ENCODE results near the gene CCDC141. TPM values are rescaled to one million over a fixed set of nuclear protein-coding genes. Genes with fewer than 3 reads are reported as not detected.
A peak's percentile ranks its signal among the peaks of the same experiment; 100 is the strongest.
"Not testable (repeated sequence)": the region's sequence is repeated elsewhere in the genome, so short reads cannot be mapped to it uniquely, and the experiment has no call there.

The CCDC141 gene
- total RNA-seq, 1 donor from 2014 or later, result 1.2 TPM

DNA sequence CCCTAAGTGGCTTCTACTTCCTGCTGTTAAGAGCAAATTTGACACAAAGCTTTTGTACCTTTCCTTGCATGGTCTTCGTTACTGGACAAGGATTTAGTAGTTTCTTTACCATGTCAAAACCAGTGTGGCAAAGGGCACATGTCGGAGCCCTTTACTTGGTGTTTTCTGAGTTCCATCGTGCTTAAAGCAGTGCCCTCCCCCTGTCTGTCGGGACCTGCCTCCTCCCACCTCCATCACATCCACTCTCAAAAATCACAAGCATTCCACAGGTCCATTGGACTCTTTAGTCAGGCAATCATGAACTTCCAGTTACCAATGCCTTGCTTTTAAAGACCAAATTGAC is 763 bp downstream of the CCDC141 start:
- H3K9me3 Mint-ChIP-seq, result peaks cover 6% of the 10 kb centered on the region
- no peak for DNase-seq (ENCODE audit: low spot score in 2 of 2, unreplicated experiment in 2 of 2)
- H3K27ac Mint-ChIP-seq, result peak overlapping the region; percentile 19
- TF ChIP-seq, protein P1, sequence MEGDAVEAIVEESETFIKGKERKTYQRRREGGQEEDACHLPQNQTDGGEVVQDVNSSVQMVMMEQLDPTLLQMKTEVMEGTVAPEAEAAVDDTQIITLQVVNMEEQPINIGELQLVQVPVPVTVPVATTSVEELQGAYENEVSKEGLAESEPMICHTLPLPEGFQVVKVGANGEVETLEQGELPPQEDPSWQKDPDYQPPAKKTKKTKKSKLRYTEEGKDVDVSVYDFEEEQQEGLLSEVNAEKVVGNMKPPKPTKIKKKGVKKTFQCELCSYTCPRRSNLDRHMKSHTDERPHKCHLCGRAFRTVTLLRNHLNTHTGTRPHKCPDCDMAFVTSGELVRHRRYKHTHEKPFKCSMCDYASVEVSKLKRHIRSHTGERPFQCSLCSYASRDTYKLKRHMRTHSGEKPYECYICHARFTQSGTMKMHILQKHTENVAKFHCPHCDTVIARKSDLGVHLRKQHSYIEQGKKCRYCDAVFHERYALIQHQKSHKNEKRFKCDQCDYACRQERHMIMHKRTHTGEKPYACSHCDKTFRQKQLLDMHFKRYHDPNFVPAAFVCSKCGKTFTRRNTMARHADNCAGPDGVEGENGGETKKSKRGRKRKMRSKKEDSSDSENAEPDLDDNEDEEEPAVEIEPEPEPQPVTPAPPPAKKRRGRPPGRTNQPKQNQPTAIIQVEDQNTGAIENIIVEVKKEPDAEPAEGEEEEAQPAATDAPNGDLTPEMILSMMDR (IDR thresholded peaks at IDR 0.05; ENCODE audit: unreplicated experiment), result no peak
- no peaks in the 10 kb centered on the region for H3K27me3 Mint-ChIP-seq (ENCODE audit: low read depth)
- H3K36me3 Mint-ChIP-seq, result no peaks in the 10 kb centered on the region
- H3K4me1 Mint-ChIP-seq, result peaks cover 39% of the 10 kb centered on the region
- H3K4me3 Mint-ChIP-seq, result no peak overlapping the region

DNA sequence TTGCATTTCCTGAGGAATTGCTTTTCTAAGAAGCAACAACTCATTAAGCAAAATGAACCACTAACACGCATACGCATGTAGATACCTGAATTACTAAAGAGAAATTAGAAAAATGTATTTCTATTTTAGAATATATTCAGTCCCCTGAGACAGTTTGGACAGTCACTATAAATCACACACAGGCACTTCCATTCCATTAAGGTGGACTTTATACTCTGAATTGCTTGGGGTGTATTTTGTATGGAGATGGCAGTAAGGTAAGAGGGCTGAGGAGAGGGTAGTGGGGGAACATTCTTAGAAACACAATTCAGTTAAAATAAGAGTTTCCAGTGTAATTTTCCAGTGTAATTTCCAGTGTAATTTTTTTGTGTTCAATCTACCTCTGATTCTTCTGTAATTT is 1.8 kb downstream of the CCDC141 start:
- peak overlapping the region; percentile 51 for H3K27ac Mint-ChIP-seq
- no peak overlapping the region for H3K4me3 Mint-ChIP-seq
- TF ChIP-seq, protein P1 (IDR thresholded peaks at IDR 0.05; ENCODE audit: unreplicated experiment), result no peak
- H3K4me1 Mint-ChIP-seq, result peaks cover 39% of the 10 kb centered on the region
- no peak for DNase-seq (ENCODE audit: low spot score in 2 of 2, unreplicated experiment in 2 of 2)
- no peaks in the 10 kb centered on the region for H3K36me3 Mint-ChIP-seq
- H3K27me3 Mint-ChIP-seq (ENCODE audit: low read depth), result no peaks in the 10 kb centered on the region
- peaks cover 12% of the 10 kb centered on the region for H3K9me3 Mint-ChIP-seq

GRCh38 chr2:179045602-179046001 is 4.3 kb downstream of the CCDC141 start:
- DNase-seq (ENCODE audit: low spot score in 2 of 2, unreplicated experiment in 2 of 2); H3K27me3 Mint-ChIP-seq (ENCODE audit: low read depth); H3K36me3 Mint-ChIP-seq; H3K4me3 Mint-ChIP-seq; H3K27ac Mint-ChIP-seq: not testable (repeated sequence)
- Mint-ChIP-seq H3K9me3 (peaks cover 28% of the 10 kb centered on the region), H3K4me1 (peaks cover 28% of the 10 kb centered on the region)

GRCh38 chr2:179044500-179044899 is 5.4 kb downstream of the CCDC141 start:
- Mint-ChIP-seq H3K27ac (no peak overlapping the region), H3K4me3 (no peak overlapping the region), H3K36me3 (peaks cover 4% of the 10 kb centered on the region), H3K27me3 (ENCODE audit: low read depth) (no peaks in the 10 kb centered on the region), H3K9me3 (peaks cover 28% of the 10 kb centered on the region), H3K4me1 (peaks cover 17% of the 10 kb centered on the region)
- TF ChIP-seq, protein P1 (IDR thresholded peaks at IDR 0.05; ENCODE audit: unreplicated experiment), result no peak
- no peak for DNase-seq (ENCODE audit: low spot score in 2 of 2, unreplicated experiment in 2 of 2)

- no peaks in the 10 kb centered on the region for H3K27me3 Mint-ChIP-seq (ENCODE audit: low read depth)
- H3K27ac Mint-ChIP-seq, result no peak overlapping the region
- H3K9me3 Mint-ChIP-seq, result peaks cover 22% of the 10 kb centered on the region
- no peaks in the 10 kb centered on the region for H3K4me1 Mint-ChIP-seq
- H3K4me3 Mint-ChIP-seq, result no peak overlapping the region
- peaks cover 4% of the 10 kb centered on the region for H3K36me3 Mint-ChIP-seq
- TF ChIP-seq, protein P1 (IDR thresholded peaks at IDR 0.05; ENCODE audit: unreplicated experiment), result no peak
- no peak for DNase-seq (ENCODE audit: low spot score in 2 of 2, unreplicated experiment in 2 of 2)
Observed at GRCh38 chr2:179037807-179038206, 12.1 kb downstream of the CCDC141 start.

DNA sequence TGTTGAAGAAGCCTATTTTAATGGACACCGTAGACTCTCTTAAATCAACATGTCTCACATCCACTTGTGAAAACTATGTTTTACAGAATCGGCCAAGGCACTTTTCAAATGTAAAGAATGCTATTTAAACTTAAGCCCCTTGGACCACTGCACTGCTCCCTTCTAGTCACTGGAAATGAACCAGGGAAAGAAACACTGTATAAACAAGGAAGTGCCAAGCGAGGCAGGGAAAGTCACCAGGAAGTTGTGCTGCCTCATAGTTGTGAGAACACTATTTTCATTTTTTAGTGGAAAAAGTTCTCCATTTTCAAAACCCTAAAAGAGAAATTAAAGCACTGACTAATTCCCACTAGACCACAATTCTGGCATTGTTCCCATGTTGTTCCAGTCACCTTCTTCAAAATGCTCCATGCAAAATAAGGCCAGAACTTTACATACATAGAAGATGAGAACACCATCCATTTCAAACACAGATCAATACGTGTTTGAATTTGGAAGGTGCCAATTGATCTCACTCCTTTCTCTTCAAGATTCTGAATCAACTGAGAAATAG is 13.5 kb downstream of the CCDC141 start:
- Mint-ChIP-seq H3K9me3 (peaks cover 10% of the 10 kb centered on the region), H3K4me1 (peaks cover 12% of the 10 kb centered on the region), H3K4me3 (no peak overlapping the region), H3K27me3 (ENCODE audit: low read depth) (no peaks in the 10 kb centered on the region), H3K27ac (no peak overlapping the region), H3K36me3 (peaks cover 3% of the 10 kb centered on the region)
- TF ChIP-seq, protein P1 (IDR thresholded peaks at IDR 0.05; ENCODE audit: unreplicated experiment), result no peak
- DNase-seq (ENCODE audit: low spot score in 2 of 2, unreplicated experiment in 2 of 2), result no peak

Measured in mesothelial cell of epicardium (in vitro differentiated cells).